CD4-positive, CD25-positive, alpha-beta regulatory T cell (primary cell): ENCODE data around the gene TNNI3. TPM values are rescaled to one million over a fixed set of nuclear protein-coding genes. Genes with fewer than 3 reads are reported as not detected.

Source experiments
- ATAC-seq, 2 donors: fragments of 150-1000 bp; cut with Tn5 transposase; one replicate each; pipeline ENCODE4 v1.10.0; 2021; ENCODE audit warnings: low read depth in 2 of 2, moderate number of reproducible peaks in 2 of 2, moderate library complexity in 1 of 2
- DNase-seq, 3 donors: peaks; one replicate each; pipeline versions ENCODE4 v3.0.0 to v3.0.0-alpha.2; 2012 to 2022; ENCODE audit warnings: mixed read lengths in 1 of 3
- H3K27ac ChIP-seq: one replicate; pipeline ENCODE4 v1.7.0; 2013; ENCODE audit warnings: mild to moderate bottlenecking, low read length; ENCODE audit not compliant: insufficient read depth, poor library complexity, severe bottlenecking
- H3K27me3 ChIP-seq: one replicate; pipeline ENCODE4 v1.7.0; 2013; ENCODE audit warnings: low read length; ENCODE audit not compliant: control insufficient read depth, insufficient read depth
- H3K36me3 ChIP-seq: one replicate; pipeline ENCODE4 v1.7.0; 2013; ENCODE audit warnings: mild to moderate bottlenecking, low read length, moderate library complexity; ENCODE audit not compliant: control insufficient read depth, insufficient read depth
- H3K4me1 ChIP-seq: 2 replicates; pipeline ENCODE4 v1.7.0; 2013; ENCODE audit warnings: mild to moderate bottlenecking, low read length; ENCODE audit not compliant: insufficient read depth, control insufficient read depth, poor library complexity, severe bottlenecking
- H3K4me3 ChIP-seq: one replicate; pipeline ENCODE4 v1.7.0; 2013; ENCODE audit warnings: low read depth, mild to moderate bottlenecking, low read length, moderate library complexity
- H3K9me3 ChIP-seq, 2 experiments: 1 replicate in 1 of 2; 2 replicates in 1 of 2; pipeline ENCODE4 v1.7.0; 2013; ENCODE audit warnings: low read length in 2 of 2, mild to moderate bottlenecking in 1 of 2, moderate library complexity in 1 of 2; ENCODE audit not compliant: control insufficient read depth in 2 of 2
- H3K27ac Mint-ChIP-seq, 3 donors: one replicate each; pipeline ENCODE4 v1.8.0; 2020 to 2022; ENCODE audit warnings: mild to moderate bottlenecking in 3 of 3, mixed read lengths in 3 of 3, moderate library complexity in 2 of 3
- H3K27me3 Mint-ChIP-seq: one replicate; pipeline ENCODE4 v1.8.0; 2022; ENCODE audit warnings: mild to moderate bottlenecking, mixed read lengths
- H3K36me3 Mint-ChIP-seq: one replicate; pipeline ENCODE4 v1.8.0; 2020; ENCODE audit warnings: mixed read lengths
- H3K4me1 Mint-ChIP-seq, 4 donors: one replicate each; pipeline ENCODE4 v1.8.0; 2020 to 2022; ENCODE audit warnings: mixed read lengths in 4 of 4, mild to moderate bottlenecking in 1 of 4
- H3K4me3 Mint-ChIP-seq, 4 donors: one replicate each; pipeline ENCODE4 v1.8.0; 2020 to 2022; ENCODE audit warnings: mild to moderate bottlenecking in 4 of 4, mixed read lengths in 4 of 4, moderate library complexity in 3 of 4
- H3K9me3 Mint-ChIP-seq, 7 donors: one replicate each; pipeline ENCODE4 v1.8.0; 2020 to 2022; ENCODE audit warnings: mixed read lengths in 7 of 7, mild to moderate bottlenecking in 3 of 7, moderate library complexity in 2 of 7
- polyA plus RNA-seq, 4 donors: library from polyadenylated mRNA; unstranded; fragments of 300-500 nt; fragmentation: Illumina TruSeq; gene quantifications; one replicate each; pipeline ENCODE4 v1.2.3, GENCODE V29; 2021
- total RNA-seq: library from RNA; stranded (reverse); gene quantifications from one replicate; pipeline ENCODE4 v1.2.3, GENCODE V29; 2022

TNNI3 gene
- total and polyA plus RNA-seq, 5 donors from 2014 or later: not detected

- no peak overlapping the region for H3K4me3 ChIP-seq
- peaks cover 5% of the 10 kb centered on the region for H3K36me3 Mint-ChIP-seq
- H3K36me3 ChIP-seq: no peaks in the 10 kb centered on the region
- H3K9me3 Mint-ChIP-seq: peaks cover 0 to 14% (median 4%) of the 10 kb centered on the region in 7 donors
- H3K9me3 ChIP-seq: peaks cover 0 to 5% of the 10 kb centered on the region in 2 experiments
- peaks cover 72% of the 10 kb centered on the region for H3K27me3 Mint-ChIP-seq
- peaks cover 0 to 37% (median 18%) of the 10 kb centered on the region in 4 donors for H3K4me1 Mint-ChIP-seq
- H3K27ac ChIP-seq: no peak overlapping the region
- no peak overlapping the region for H3K27ac Mint-ChIP-seq
- no peak for ATAC-seq
- H3K4me1 ChIP-seq: peaks cover 22% of the 10 kb centered on the region
- DNase-seq: no peak
- peaks cover 30% of the 10 kb centered on the region for H3K27me3 ChIP-seq
- peak overlapping the region in 1 of 4 donors; percentile 44 for H3K4me3 Mint-ChIP-seq
Observed at GRCh38 chr19:55171440-55171839, 13.9 kb upstream of the TNNI3 start.

GRCh38 chr19:55169136-55169535 lies 11.6 kb upstream of the TNNI3 start:
- peaks cover 0 to 9% (median 5%) of the 10 kb centered on the region in 7 donors for H3K9me3 Mint-ChIP-seq
- H3K4me1 ChIP-seq: peaks cover 25% of the 10 kb centered on the region
- H3K27ac Mint-ChIP-seq: no peak overlapping the region
- H3K27ac ChIP-seq: no peak overlapping the region
- H3K4me1 Mint-ChIP-seq: peaks cover 0 to 34% (median 16%) of the 10 kb centered on the region in 4 donors
- H3K4me3 Mint-ChIP-seq: no peak overlapping the region
- ATAC-seq (no peak), DNase-seq (no peak)
- no peaks in the 10 kb centered on the region for H3K36me3 ChIP-seq
- peaks cover 5% of the 10 kb centered on the region for H3K36me3 Mint-ChIP-seq
- H3K4me3 ChIP-seq: no peak overlapping the region
- H3K27me3 Mint-ChIP-seq: peaks cover 83% of the 10 kb centered on the region
- peaks cover 21% of the 10 kb centered on the region for H3K27me3 ChIP-seq
- H3K9me3 ChIP-seq: no peaks in the 10 kb centered on the region

- Histone ChIP-seq H3K4me1 (peaks cover 12% of the 10 kb centered on the region), H3K4me3 (no peak within 1 kb of the TSS), H3K27ac (no peak within 1 kb of the TSS), H3K36me3 (no peaks in the 10 kb centered on the region), H3K9me3 (no peaks in the 10 kb centered on the region), H3K27me3 (peaks cover 21% of the 10 kb centered on the region)
- peak within 1 kb of the TSS; percentile 16 to 88 (median 50) for H3K4me3 Mint-ChIP-seq
- peaks cover 78% of the 10 kb centered on the region for H3K27me3 Mint-ChIP-seq
- H3K9me3 Mint-ChIP-seq: peaks cover 0 to 7% (median 4%) of the 10 kb centered on the region in 7 donors
- DNase-seq (peak in 2 of 3 donors; percentile 45 to 74), ATAC-seq (peak; percentile 42 to 50)
- H3K27ac Mint-ChIP-seq: peak within 1 kb of the TSS in 2 of 3 donors; percentile 48 to 59
- peaks cover 0 to 19% (median 9%) of the 10 kb centered on the region in 4 donors for H3K4me1 Mint-ChIP-seq
- H3K36me3 Mint-ChIP-seq: peaks cover 5% of the 10 kb centered on the region
Observed at GRCh38 chr19:55166530-55167268, 9.2 kb upstream of the TNNI3 start, which contains the start of gene DNAAF3. DNAAF3 (minus strand) TSS chr19:55166613; CDS start chr19:55166413, 200 bp downstream.

GRCh38 chr19:55165952-55166529 lies 8.5 kb upstream of the TNNI3 start:
- peaks cover 12% of the 10 kb centered on the region for H3K4me1 ChIP-seq
- Mint-ChIP-seq H3K27ac (peak overlapping the region in 2 of 3 donors; percentile 48 to 59), H3K4me3 (peak overlapping the region in 2 of 4 donors; percentile 58 to 88), H3K36me3 (peaks cover 5% of the 10 kb centered on the region), H3K27me3 (peaks cover 72% of the 10 kb centered on the region), H3K4me1 (peaks cover 0 to 16% (median 9%) of the 10 kb centered on the region in 4 donors), H3K9me3 (peaks cover 0 to 7% (median 4%) of the 10 kb centered on the region in 7 donors)
- peaks cover 21% of the 10 kb centered on the region for H3K27me3 ChIP-seq
- no peaks in the 10 kb centered on the region for H3K36me3 ChIP-seq
- no peaks in the 10 kb centered on the region for H3K9me3 ChIP-seq
- no peak overlapping the region for H3K4me3 ChIP-seq
- DNase-seq: peak in 2 of 3 donors; percentile 18 to 42
- ATAC-seq: peak; percentile 14 to 57
- H3K27ac ChIP-seq: no peak overlapping the region

GRCh38 chr19:55161571-55162322 lies 4.2 kb upstream of the TNNI3 start:
- Mint-ChIP-seq H3K27me3 (peaks cover 66% of the 10 kb centered on the region), H3K9me3 (peaks cover 0 to 7% (median 2%) of the 10 kb centered on the region in 7 donors), H3K36me3 (peaks cover 3% of the 10 kb centered on the region), H3K27ac (no peak overlapping the region), H3K4me3 (no peak overlapping the region), H3K4me1 (peaks cover 0 to 29% (median 8%) of the 10 kb centered on the region in 4 donors)
- ATAC-seq (no peak), DNase-seq (no peak)
- H3K4me3 ChIP-seq: no peak overlapping the region
- peaks cover 8% of the 10 kb centered on the region for H3K4me1 ChIP-seq
- H3K27me3 ChIP-seq: peaks cover 7% of the 10 kb centered on the region
- no peak overlapping the region for H3K27ac ChIP-seq
- no peaks in the 10 kb centered on the region for H3K9me3 ChIP-seq
- no peaks in the 10 kb centered on the region for H3K36me3 ChIP-seq

- ATAC-seq (no peak), DNase-seq (no peak)
- no peaks in the 10 kb centered on the region for H3K36me3 ChIP-seq
- peaks cover 0 to 4% of the 10 kb centered on the region in 2 experiments for H3K9me3 ChIP-seq
- peaks cover 7% of the 10 kb centered on the region for H3K4me1 ChIP-seq
- H3K27ac ChIP-seq: no peak overlapping the region
- H3K27me3 ChIP-seq: peaks cover 7% of the 10 kb centered on the region
- Mint-ChIP-seq H3K27ac (no peak overlapping the region), H3K27me3 (peaks cover 66% of the 10 kb centered on the region), H3K4me1 (peaks cover 0 to 27% (median 3%) of the 10 kb centered on the region in 4 donors), H3K9me3 (peaks cover 0 to 8% (median 0%) of the 10 kb centered on the region in 7 donors), H3K4me3 (no peak overlapping the region), H3K36me3 (no peaks in the 10 kb centered on the region)
- H3K4me3 ChIP-seq: no peak overlapping the region
Observed at GRCh38 chr19:55160986-55161365, 3.4 kb upstream of the TNNI3 start.

- Mint-ChIP-seq H3K4me3 (no peak overlapping the region), H3K4me1 (peaks cover 0 to 24% (median 3%) of the 10 kb centered on the region in 4 donors), H3K36me3 (no peaks in the 10 kb centered on the region), H3K9me3 (peaks cover 0 to 6% (median 0%) of the 10 kb centered on the region in 7 donors), H3K27ac (no peak overlapping the region), H3K27me3 (peaks cover 60% of the 10 kb centered on the region)
- peak; percentile 70 to 85 (median 77) for DNase-seq
- no peak overlapping the region for H3K4me3 ChIP-seq
- no peak overlapping the region for H3K27ac ChIP-seq
- H3K36me3 ChIP-seq: no peaks in the 10 kb centered on the region
- H3K27me3 ChIP-seq: peaks cover 3% of the 10 kb centered on the region
- ATAC-seq: peak; percentile 84 to 85
- H3K4me1 ChIP-seq: peaks cover 7% of the 10 kb centered on the region
- H3K9me3 ChIP-seq: peaks cover 0 to 4% of the 10 kb centered on the region in 2 experiments
Observed at GRCh38 chr19:55160128-55160985, 2.8 kb upstream of the TNNI3 start.
